ENCODE data around the gene TTBK2. TPM values are rescaled to one million over a fixed set of nuclear protein-coding genes. Genes with fewer than 3 reads are reported as not detected.
"Not testable (repeated sequence)": the region's sequence is repeated elsewhere in the genome, so short reads cannot be mapped to it uniquely, and the experiment has no call there.

Gene TTBK2
- total RNA-seq, 2 experiments from 2014 or later, result 10.1 to 13.9 TPM

- H3K27me3 Mint-ChIP-seq (ENCODE audit: low read depth), result peaks cover 2% of the 10 kb centered on the region
- H3K27ac Mint-ChIP-seq, result no peak overlapping the region
- ChIA-PET CTCF (no interaction called here), POLR2A (no interaction called here)
- ATAC-seq (no peak), DNase-seq (no peak)
- H3K4me3 Mint-ChIP-seq, result no peak overlapping the region
- H3K4me1 Mint-ChIP-seq (ENCODE audit: low read depth), result no peaks in the 10 kb centered on the region
- H3K9me3 Mint-ChIP-seq (ENCODE audit: insufficient read depth), result no peaks in the 10 kb centered on the region
- H3K36me3 Mint-ChIP-seq (ENCODE audit: low read depth), result no peaks in the 10 kb centered on the region
These were observed 8.8 kb upstream of the TTBK2 start for GRCh38 chr15:42929306-42929848.

GRCh38 chr15:42921342-42921731 is 759 bp upstream of the TTBK2 start:
- peaks cover 5% of the 10 kb centered on the region for H3K36me3 Mint-ChIP-seq (ENCODE audit: low read depth)
- ChIA-PET CTCF (interaction anchor here (0.6 to 1.0 kb wide), 3 partner anchors 39 to 208 kb away, joined by 3 read pairs; no protein-coding TSS in a partner anchor), POLR2A (interaction anchor here (1.2 kb wide), 1 partner anchor 185 kb away, joined by 4 read pairs; no protein-coding TSS in a partner anchor)
- peak; percentile 71 for DNase-seq
- H3K4me1 Mint-ChIP-seq (ENCODE audit: low read depth), result peaks cover 31% of the 10 kb centered on the region
- H3K9me3 Mint-ChIP-seq (ENCODE audit: insufficient read depth), result no peaks in the 10 kb centered on the region
- H3K27me3 Mint-ChIP-seq (ENCODE audit: low read depth), result peaks cover 2% of the 10 kb centered on the region
- peak overlapping the region; percentile 89 for H3K27ac Mint-ChIP-seq
- peak overlapping the region; percentile 92 for H3K4me3 Mint-ChIP-seq
- ATAC-seq, result peak; percentile 34

GRCh38 chr15:42919799-42920518 is 619 bp downstream of the TTBK2 start:
- ATAC-seq (peak; percentile 30), DNase-seq (peak; percentile 54)
- Mint-ChIP-seq H3K27ac (peak overlapping the region; percentile 84), H3K36me3 (ENCODE audit: low read depth) (peaks cover 5% of the 10 kb centered on the region), H3K4me1 (ENCODE audit: low read depth) (peaks cover 42% of the 10 kb centered on the region), H3K27me3 (ENCODE audit: low read depth) (peaks cover 2% of the 10 kb centered on the region), H3K9me3 (ENCODE audit: insufficient read depth) (no peaks in the 10 kb centered on the region), H3K4me3 (peak overlapping the region; percentile 92)
- CTCF ChIA-PET, result no interaction called here
- POLR2A ChIA-PET, result no interaction called here

GRCh38 chr15:42919308-42919707 is 1.3 kb downstream of the TTBK2 start:
- POLR2A ChIA-PET, result no interaction called here
- no peaks in the 10 kb centered on the region for H3K9me3 Mint-ChIP-seq (ENCODE audit: insufficient read depth)
- peaks cover 5% of the 10 kb centered on the region for H3K36me3 Mint-ChIP-seq (ENCODE audit: low read depth)
- peak overlapping the region; percentile 92 for H3K4me3 Mint-ChIP-seq
- no peak overlapping the region for H3K27ac Mint-ChIP-seq
- ATAC-seq (no peak), DNase-seq (no peak)
- peaks cover 45% of the 10 kb centered on the region for H3K4me1 Mint-ChIP-seq (ENCODE audit: low read depth)
- CTCF ChIA-PET, result no interaction called here
- H3K27me3 Mint-ChIP-seq (ENCODE audit: low read depth), result peaks cover 2% of the 10 kb centered on the region

GRCh38 chr15:42918047-42918446 is 2.5 kb downstream of the TTBK2 start:
- DNase-seq, result no peak

GRCh38 chr15:42915654-42916315 is 4.8 kb downstream of the TTBK2 start:
- Mint-ChIP-seq H3K36me3 (ENCODE audit: low read depth) (peaks cover 5% of the 10 kb centered on the region), H3K4me1 (ENCODE audit: low read depth) (peaks cover 34% of the 10 kb centered on the region), H3K27me3 (ENCODE audit: low read depth) (no peaks in the 10 kb centered on the region), H3K4me3 (no peak overlapping the region), H3K9me3 (ENCODE audit: insufficient read depth) (no peaks in the 10 kb centered on the region), H3K27ac (no peak overlapping the region)
- no peak for ATAC-seq
- ChIA-PET POLR2A (no interaction called here), CTCF (interaction anchor here (0.7 to 1.9 kb wide), 3 partner anchors 11 to 192 kb away, joined by 3 to 7 read pairs (median 5); no protein-coding TSS in a partner anchor)
- no peak for DNase-seq

More at GRCh38 chr15:42918047-42918446, 2.5 kb downstream of the TTBK2 start:
- H3K9me3 Mint-ChIP-seq (ENCODE audit: insufficient read depth), result no peaks in the 10 kb centered on the region
- POLR2A ChIA-PET, result no interaction called here
- H3K4me3 Mint-ChIP-seq, result no peak overlapping the region
- CTCF ChIA-PET, result interaction anchor here (1.5 to 1.7 kb wide), 2 partner anchors 8 to 10 kb away, joined by 5 to 8 read pairs; no protein-coding TSS in a partner anchor
- peaks cover 45% of the 10 kb centered on the region for H3K4me1 Mint-ChIP-seq (ENCODE audit: low read depth)
- no peaks in the 10 kb centered on the region for H3K27me3 Mint-ChIP-seq (ENCODE audit: low read depth)
- no peak overlapping the region for H3K27ac Mint-ChIP-seq
- ATAC-seq, result no peak
- H3K36me3 Mint-ChIP-seq (ENCODE audit: low read depth), result peaks cover 5% of the 10 kb centered on the region

GRCh38 chr15:42914728-42915497 is 5.7 kb downstream of the TTBK2 start:
- H3K4me1 Mint-ChIP-seq (ENCODE audit: low read depth), result peaks cover 34% of the 10 kb centered on the region
- H3K36me3 Mint-ChIP-seq (ENCODE audit: low read depth), result peaks cover 3% of the 10 kb centered on the region
- no peak overlapping the region for H3K4me3 Mint-ChIP-seq
- DNase-seq (no peak), ATAC-seq (no peak)
- CTCF ChIA-PET, result interaction anchor here (1.0 to 1.9 kb wide), 2 partner anchors 11 to 13 kb away, joined by 5 to 7 read pairs; no protein-coding TSS in a partner anchor
- H3K27ac Mint-ChIP-seq, result no peak overlapping the region
- H3K27me3 Mint-ChIP-seq (ENCODE audit: low read depth), result no peaks in the 10 kb centered on the region
- H3K9me3 Mint-ChIP-seq (ENCODE audit: insufficient read depth), result no peaks in the 10 kb centered on the region
- POLR2A ChIA-PET, result no interaction called here

- Mint-ChIP-seq H3K9me3 (ENCODE audit: insufficient read depth) (no peaks in the 10 kb centered on the region), H3K27ac (no peak overlapping the region), H3K36me3 (ENCODE audit: low read depth) (no peaks in the 10 kb centered on the region), H3K4me1 (ENCODE audit: low read depth) (peaks cover 12% of the 10 kb centered on the region), H3K4me3 (no peak overlapping the region), H3K27me3 (ENCODE audit: low read depth) (no peaks in the 10 kb centered on the region)
- ChIA-PET POLR2A (no interaction called here), CTCF (no interaction called here)
- DNase-seq (no peak), ATAC-seq (no peak)
These were observed 9.5 kb downstream of the TTBK2 start for GRCh38 chr15:42911058-42911592.

GRCh38 chr15:42908538-42908937 is 12.0 kb downstream of the TTBK2 start:
- DNase-seq (no peak), ATAC-seq (no peak)
- Mint-ChIP-seq H3K9me3 (ENCODE audit: insufficient read depth) (no peaks in the 10 kb centered on the region), H3K4me1 (ENCODE audit: low read depth) (no peaks in the 10 kb centered on the region), H3K36me3 (ENCODE audit: low read depth) (no peaks in the 10 kb centered on the region), H3K4me3 (no peak overlapping the region), H3K27me3 (ENCODE audit: low read depth) (no peaks in the 10 kb centered on the region), H3K27ac (no peak overlapping the region)
- ChIA-PET CTCF (interaction anchor here (1.6 to 1.7 kb wide), 2 partner anchors 10 to 18 kb away, joined by 4 to 5 read pairs; no protein-coding TSS in a partner anchor), POLR2A (no interaction called here)

- H3K27ac Mint-ChIP-seq, result no peak overlapping the region
These were observed 16.9 kb downstream of the TTBK2 start for GRCh38 chr15:42903388-42904324.

GRCh38 chr15:42893911-42894310 is 26.7 kb downstream of the TTBK2 start:
- not testable (repeated sequence) for H3K4me3 Mint-ChIP-seq

More at GRCh38 chr15:42903388-42904324, 16.9 kb downstream of the TTBK2 start:
- Mint-ChIP-seq H3K4me3 (no peak overlapping the region), H3K27me3 (ENCODE audit: low read depth) (no peaks in the 10 kb centered on the region), H3K36me3 (ENCODE audit: low read depth) (no peaks in the 10 kb centered on the region), H3K4me1 (ENCODE audit: low read depth) (no peaks in the 10 kb centered on the region), H3K9me3 (ENCODE audit: insufficient read depth) (no peaks in the 10 kb centered on the region)
- DNase-seq, result no peak
- ATAC-seq, result no peak
- ChIA-PET CTCF (no interaction called here), POLR2A (no interaction called here)

More at GRCh38 chr15:42893911-42894310, 26.7 kb downstream of the TTBK2 start:
- H3K27ac Mint-ChIP-seq; DNase-seq; H3K27me3 Mint-ChIP-seq (ENCODE audit: low read depth); POLR2A ChIA-PET; ATAC-seq; H3K4me1 Mint-ChIP-seq (ENCODE audit: low read depth); H3K9me3 Mint-ChIP-seq (ENCODE audit: insufficient read depth); H3K36me3 Mint-ChIP-seq (ENCODE audit: low read depth); CTCF ChIA-PET: not testable (repeated sequence)
